SJSA1 (cell line): ENCODE data around the gene IL21. TPM values are rescaled to one million over a fixed set of nuclear protein-coding genes. Genes with fewer than 3 reads are reported as not detected.

Experiments used
- DNase-seq, 2 experiments: peaks; one replicate each; pipeline ENCODE4 v3.0.0-alpha.2; 2015 to 2020; ENCODE audit warnings: low spot score in 2 of 2, low read depth in 1 of 2
- H3K27ac ChIP-seq: fragments of 250-450 bp; sonication (Bioruptor Pico); 2 replicates; pipeline ENCODE4 v1.5.1; 2020; ENCODE audit warnings: mild to moderate bottlenecking, moderate library complexity
- H3K27me3 ChIP-seq: fragments of 250-450 bp; sonication (Bioruptor Pico); replicated peaks from 2 replicates; pipeline ENCODE4 v1.5.1; 2020; ENCODE audit warnings: mild to moderate bottlenecking, moderate library complexity
- H3K36me3 ChIP-seq: fragments of 250-450 bp; sonication (Bioruptor Pico); 2 replicates; pipeline ENCODE4 v1.5.1; 2020; ENCODE audit warnings: mild to moderate bottlenecking
- H3K4me1 ChIP-seq: fragments of 250-450 bp; sonication (Bioruptor Pico); replicated peaks from 2 replicates; pipeline ENCODE4 v1.6.1; 2021; ENCODE audit warnings: mild to moderate bottlenecking
- H3K4me3 ChIP-seq: fragments of 250-450 bp; sonication (Bioruptor Pico); 2 replicates; pipeline ENCODE4 v1.5.1; 2020; ENCODE audit warnings: mild to moderate bottlenecking
- H3K9me3 ChIP-seq: fragments of 250-450 bp; sonication (Bioruptor Pico); replicated peaks from 2 replicates; pipeline ENCODE4 v1.5.1; 2020; ENCODE audit warnings: mild to moderate bottlenecking
- total RNA-seq: library from RNA; depleted of rRNA; stranded (reverse); fragments of >200 nt; shearing (Covaris generic); gene quantifications from 2 replicates; pipeline ENCODE4 v1.2.3, GENCODE V29; 2014

Gene IL21
- total RNA-seq, 1 experiment from 2014 or later = not detected

- Histone ChIP-seq H3K27ac (no peak overlapping the region), H3K27me3 (no peaks in the 10 kb centered on the region), H3K4me3 (no peak overlapping the region), H3K4me1 (no peaks in the 10 kb centered on the region), H3K9me3 (no peaks in the 10 kb centered on the region), H3K36me3 (no peaks in the 10 kb centered on the region)
- no peak for DNase-seq
Measured at GRCh38 chr4:122617597-122618593, 3.0 kb downstream of the IL21 start.

- Histone ChIP-seq H3K27ac (no peak overlapping the region), H3K4me1 (no peaks in the 10 kb centered on the region), H3K4me3 (no peak overlapping the region), H3K9me3 (no peaks in the 10 kb centered on the region), H3K36me3 (no peaks in the 10 kb centered on the region), H3K27me3 (no peaks in the 10 kb centered on the region)
- DNase-seq = no peak
Measured at GRCh38 chr4:122616915-122617596, 3.8 kb downstream of the IL21 start.

GRCh38 chr4:122614621-122615020 is 6.2 kb downstream of the IL21 start:
- no peak overlapping the region for H3K4me3 ChIP-seq
- H3K9me3 ChIP-seq = no peaks in the 10 kb centered on the region
- DNase-seq = no peak
- H3K36me3 ChIP-seq = no peaks in the 10 kb centered on the region
- H3K27me3 ChIP-seq = no peaks in the 10 kb centered on the region
- no peak overlapping the region for H3K27ac ChIP-seq
- no peaks in the 10 kb centered on the region for H3K4me1 ChIP-seq

- Histone ChIP-seq H3K36me3 (no peaks in the 10 kb centered on the region), H3K4me3 (no peak overlapping the region), H3K4me1 (no peaks in the 10 kb centered on the region), H3K27ac (no peak overlapping the region), H3K27me3 (no peaks in the 10 kb centered on the region), H3K9me3 (no peaks in the 10 kb centered on the region)
- DNase-seq = no peak
Measured at GRCh38 chr4:122612540-122612939, 8.3 kb downstream of the IL21 start.

GRCh38 chr4:122606364-122607043 is 14.4 kb downstream of the IL21 start:
- Histone ChIP-seq H3K27me3 (peaks cover 6% of the 10 kb centered on the region; the same call in 1 of the 2 replicates), H3K27ac (no peak overlapping the region), H3K4me3 (no peak overlapping the region), H3K36me3 (no peaks in the 10 kb centered on the region), H3K4me1 (no peaks in the 10 kb centered on the region), H3K9me3 (no peaks in the 10 kb centered on the region)
- no peak for DNase-seq

- no peaks in the 10 kb centered on the region for H3K36me3 ChIP-seq
- H3K9me3 ChIP-seq = no peaks in the 10 kb centered on the region
- no peaks in the 10 kb centered on the region for H3K4me1 ChIP-seq
- H3K4me3 ChIP-seq = no peak overlapping the region
- peaks cover 6% of the 10 kb centered on the region; the same call in 1 of the 2 replicates for H3K27me3 ChIP-seq
- H3K27ac ChIP-seq = no peak overlapping the region
- no peak for DNase-seq
Measured at GRCh38 chr4:122604146-122604545, 16.7 kb downstream of the IL21 start.

- no peaks in the 10 kb centered on the region for H3K36me3 ChIP-seq
- H3K27me3 ChIP-seq = peaks cover 6% of the 10 kb centered on the region; the same call in 1 of the 2 replicates
- DNase-seq = no peak
- H3K9me3 ChIP-seq = no peaks in the 10 kb centered on the region
- H3K27ac ChIP-seq = no peak overlapping the region
- H3K4me1 ChIP-seq = no peaks in the 10 kb centered on the region
- H3K4me3 ChIP-seq = no peak overlapping the region
Measured at GRCh38 chr4:122603156-122603574, 17.7 kb downstream of the IL21 start.

- no peak overlapping the region for H3K27ac ChIP-seq
- no peak overlapping the region for H3K4me3 ChIP-seq
- DNase-seq = peak in 1 of 2 experiments; percentile 48
- H3K36me3 ChIP-seq = no peaks in the 10 kb centered on the region
- H3K4me1 ChIP-seq = no peaks in the 10 kb centered on the region
- peaks cover 6% of the 10 kb centered on the region; the same call in 1 of the 2 replicates for H3K27me3 ChIP-seq
- H3K9me3 ChIP-seq = no peaks in the 10 kb centered on the region
Measured at GRCh38 chr4:122602277-122603142, 18.4 kb downstream of the IL21 start.

- DNase-seq = no peak
- Histone ChIP-seq H3K4me3 (no peak overlapping the region), H3K27ac (no peak overlapping the region), H3K36me3 (no peaks in the 10 kb centered on the region), H3K9me3 (no peaks in the 10 kb centered on the region), H3K27me3 (no peaks in the 10 kb centered on the region), H3K4me1 (peaks cover 6% of the 10 kb centered on the region)
Measured at GRCh38 chr4:122591196-122591595, 29.7 kb downstream of the IL21 start.

- Histone ChIP-seq H3K27ac (no peak overlapping the region), H3K9me3 (no peaks in the 10 kb centered on the region), H3K36me3 (no peaks in the 10 kb centered on the region), H3K27me3 (no peaks in the 10 kb centered on the region), H3K4me1 (peaks cover 20% of the 10 kb centered on the region), H3K4me3 (no peak overlapping the region)
- DNase-seq = peak in 1 of 2 experiments; percentile 21
Measured at GRCh38 chr4:122588453-122589238, 32.2 kb downstream of the IL21 start.

GRCh38 chr4:122584519-122584918 is 36.3 kb downstream of the IL21 start:
- H3K27ac ChIP-seq = no peak overlapping the region; the same call in 1 of the 2 replicates
- H3K4me1 ChIP-seq = peaks cover 20% of the 10 kb centered on the region
- H3K4me3 ChIP-seq = no peak overlapping the region
- no peaks in the 10 kb centered on the region for H3K36me3 ChIP-seq
- H3K9me3 ChIP-seq = no peaks in the 10 kb centered on the region
- H3K27me3 ChIP-seq = no peaks in the 10 kb centered on the region
- peak in 1 of 2 experiments; percentile 62 for DNase-seq

- H3K4me1 ChIP-seq = peaks cover 20% of the 10 kb centered on the region
- DNase-seq = no peak
- H3K9me3 ChIP-seq = no peaks in the 10 kb centered on the region
- H3K27me3 ChIP-seq = no peaks in the 10 kb centered on the region
- H3K27ac ChIP-seq = no peak overlapping the region; the same call in 1 of the 2 replicates
- no peak overlapping the region for H3K4me3 ChIP-seq
- no peaks in the 10 kb centered on the region for H3K36me3 ChIP-seq
Measured at GRCh38 chr4:122583906-122584305, 37.0 kb downstream of the IL21 start.
